Stomach (tissue), 4 donors: ENCODE results near the gene RASSF9.

Experiments
- CTCF ChIP-seq, 7 experiments: fragments of 450-650 bp in 4 of 7; fragments of 200-600 bp in 3 of 7; sonication (generic) in 3 of 7; IDR thresholded peaks; one replicate each; pipeline ENCODE4 v1.5.1; 2016 to 2019; ENCODE audit warnings: antibody characterized with exemption in 7 of 7, control low read depth in 2 of 7, mild to moderate bottlenecking in 1 of 7
- EP300 ChIP-seq: sonication (generic); formaldehyde crosslinking; IDR thresholded peaks from one replicate; pipeline ENCODE4 v1.6.1; 2017; ENCODE audit warnings: antibody characterized with exemption
- POLR2A ChIP-seq, 4 donors: fragments of 450-650 bp; IDR thresholded peaks; one replicate each; pipeline ENCODE4 v1.6.1; 2016; ENCODE audit warnings: antibody characterized with exemption in 4 of 4, control low read depth in 2 of 4, mild to moderate bottlenecking in 1 of 4, moderate library complexity in 1 of 4
- POLR2AphosphoS5 ChIP-seq, 3 donors: sonication (generic); formaldehyde crosslinking; IDR thresholded peaks; one replicate each; pipeline ENCODE4 v1.6.1; 2016; ENCODE audit warnings: antibody characterized with exemption in 3 of 3

- TF ChIP-seq CTCF (IDR thresholded peaks at IDR 0.05) (no peak), POLR2A (IDR thresholded peaks at IDR 0.05) (no peak), POLR2AphosphoS5 (IDR thresholded peaks at IDR 0.05) (no peak), EP300 (no peak)
Measured at GRCh38 chr12:85803231-85803630, 33.0 kb downstream of the RASSF9 start.
